ENCODE measurements around the gene SLA2. TPM values are rescaled to one million over a fixed set of nuclear protein-coding genes. Genes with fewer than 3 reads are reported as not detected.

Gene SLA2
- total RNA-seq, 1 donor from 2014 or later, result not detected

DNA sequence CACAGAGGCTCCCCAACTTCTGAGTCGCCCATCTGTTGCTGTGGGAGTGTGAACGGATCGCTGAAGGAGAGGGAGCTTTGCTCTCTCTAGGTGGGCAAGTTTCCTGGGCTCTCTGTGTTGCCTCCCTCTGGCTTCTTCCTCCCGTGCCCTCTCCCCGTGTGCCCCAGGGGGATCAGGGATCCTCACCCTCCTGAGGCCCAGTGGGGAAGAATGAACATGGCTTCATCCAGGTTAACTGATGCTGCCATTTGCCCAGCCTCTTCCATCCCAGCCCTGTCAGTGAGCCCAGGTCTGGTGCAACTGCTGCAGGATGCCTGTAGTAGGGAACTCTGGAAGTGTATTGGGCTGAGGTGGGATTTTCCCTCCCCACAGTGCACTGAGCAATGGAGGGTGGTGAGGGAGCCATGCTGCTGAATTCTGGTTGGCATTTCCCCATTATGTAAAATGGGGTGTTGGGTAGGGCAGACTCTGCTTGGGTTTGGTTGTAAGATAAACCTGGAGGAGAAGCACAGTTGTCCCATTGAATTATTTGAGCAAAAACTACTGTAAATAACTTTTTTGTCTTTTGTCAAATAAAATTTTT, 52.6 kb downstream of the SLA2 start:
- Mint-ChIP-seq H3K4me3 (no peak overlapping the region), H3K4me1 (ENCODE audit: unreplicated experiment) (peaks cover 3% of the 10 kb centered on the region), H3K9me3 (no peaks in the 10 kb centered on the region), H3K27ac (no peak overlapping the region), H3K27me3 (no peaks in the 10 kb centered on the region), H3K36me3 (peaks cover 12% of the 10 kb centered on the region)
- TF ChIP-seq CTCF (conservative IDR thresholded peaks at IDR 0.05), result no peak
- no peak for DNase-seq (ENCODE audit: extremely low spot score, unreplicated experiment)

- Mint-ChIP-seq H3K36me3 (peaks cover 12% of the 10 kb centered on the region), H3K4me3 (no peak overlapping the region), H3K27me3 (no peaks in the 10 kb centered on the region), H3K9me3 (no peaks in the 10 kb centered on the region), H3K4me1 (ENCODE audit: unreplicated experiment) (no peaks in the 10 kb centered on the region), H3K27ac (no peak overlapping the region)
- TF ChIP-seq CTCF (conservative IDR thresholded peaks at IDR 0.05), result peak; percentile 45
- no peak for DNase-seq (ENCODE audit: extremely low spot score, unreplicated experiment)
Measured at GRCh38 chr20:36591854-36592641, 53.9 kb downstream of the SLA2 start.

- Mint-ChIP-seq H3K36me3 (peaks cover 12% of the 10 kb centered on the region), H3K9me3 (no peaks in the 10 kb centered on the region), H3K4me1 (ENCODE audit: unreplicated experiment) (no peaks in the 10 kb centered on the region), H3K27ac (no peak overlapping the region), H3K4me3 (no peak overlapping the region), H3K27me3 (no peaks in the 10 kb centered on the region)
- DNase-seq (ENCODE audit: extremely low spot score, unreplicated experiment), result no peak
- TF ChIP-seq CTCF (conservative IDR thresholded peaks at IDR 0.05), result no peak
Measured at GRCh38 chr20:36591281-36591680, 54.7 kb downstream of the SLA2 start.

DNA sequence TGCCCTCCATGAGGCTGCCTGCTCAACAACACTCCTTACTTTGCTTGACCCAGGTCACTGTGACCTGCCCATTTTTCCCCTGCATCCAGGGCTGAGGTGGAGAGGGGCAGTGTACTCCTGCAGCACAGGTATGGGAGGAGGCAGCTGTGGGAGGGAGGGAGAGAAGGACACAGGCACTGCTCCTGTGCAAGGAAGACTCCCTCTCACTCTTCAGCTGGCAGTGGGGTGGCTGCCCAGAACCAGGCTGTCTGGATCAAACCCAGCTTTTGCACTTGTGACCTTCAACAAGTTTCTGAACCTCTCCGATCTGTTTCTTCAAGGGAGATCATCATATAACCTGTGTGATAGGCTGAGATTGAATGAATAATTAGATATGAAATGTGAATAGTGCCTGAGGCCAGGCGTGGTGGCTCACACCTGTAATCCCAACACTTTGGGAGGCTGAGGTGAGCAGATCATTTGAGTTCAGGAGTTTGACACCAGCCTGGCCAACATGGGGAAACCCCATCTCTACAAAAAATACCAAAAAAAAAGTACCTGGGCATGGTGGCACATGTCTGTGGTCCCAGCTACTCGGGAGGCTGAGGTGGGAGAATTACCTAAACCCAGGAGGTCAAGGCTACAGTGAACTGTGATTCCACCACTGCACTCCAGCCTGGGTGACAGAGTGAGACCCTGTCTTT, 58.5 kb downstream of the SLA2 start:
- Mint-ChIP-seq H3K4me3 (no peak overlapping the region), H3K36me3 (peaks cover 12% of the 10 kb centered on the region), H3K4me1 (ENCODE audit: unreplicated experiment) (no peaks in the 10 kb centered on the region), H3K27me3 (no peaks in the 10 kb centered on the region), H3K9me3 (no peaks in the 10 kb centered on the region), H3K27ac (no peak overlapping the region)
- DNase-seq (ENCODE audit: extremely low spot score, unreplicated experiment), result no peak
- TF ChIP-seq CTCF (conservative IDR thresholded peaks at IDR 0.05), result no peak

DNA sequence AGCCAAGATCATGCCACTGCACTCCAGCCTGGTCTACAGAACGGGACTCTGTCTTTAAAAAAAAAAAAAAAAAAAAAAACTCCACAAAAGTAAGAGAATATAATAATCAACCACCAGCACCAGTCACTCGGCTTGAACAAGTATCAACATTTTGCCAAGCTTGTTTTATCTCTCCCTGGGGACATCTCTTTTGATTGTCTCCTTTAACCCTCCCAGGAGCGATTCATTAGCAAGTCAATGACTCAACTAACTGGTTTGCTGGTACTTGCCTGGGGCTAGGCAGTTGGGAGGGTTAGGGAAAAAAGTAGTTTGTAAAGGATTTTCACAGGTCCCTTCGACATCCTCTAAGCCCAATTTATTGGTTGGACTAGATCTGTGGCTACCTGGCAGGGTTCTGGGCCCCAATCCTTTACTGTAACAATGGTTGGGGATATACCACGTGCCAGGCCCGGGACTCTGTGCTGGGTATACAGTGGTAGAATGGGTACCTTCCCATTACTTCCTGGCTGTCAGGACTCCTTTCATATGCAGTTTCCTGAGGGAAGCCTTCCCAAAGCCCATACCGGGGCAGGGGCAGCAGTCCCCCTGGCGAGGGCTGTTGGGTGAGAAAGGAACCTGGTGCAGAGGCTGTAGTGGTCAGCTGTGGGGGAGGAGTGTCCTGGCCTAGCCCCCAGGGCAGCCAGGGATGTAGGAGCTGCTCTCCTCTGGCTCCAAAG, 60.4 kb downstream of the SLA2 start:
- DNase-seq (ENCODE audit: extremely low spot score, unreplicated experiment), result no peak
- H3K9me3 Mint-ChIP-seq, result no peaks in the 10 kb centered on the region
- H3K4me1 Mint-ChIP-seq (ENCODE audit: unreplicated experiment), result no peaks in the 10 kb centered on the region
- no peak overlapping the region for H3K27ac Mint-ChIP-seq
- H3K36me3 Mint-ChIP-seq, result peaks cover 3% of the 10 kb centered on the region
- H3K27me3 Mint-ChIP-seq, result no peaks in the 10 kb centered on the region
- H3K4me3 Mint-ChIP-seq, result no peak overlapping the region
- TF ChIP-seq CTCF (conservative IDR thresholded peaks at IDR 0.05), result no peak
